Skeletal muscle cell (primary cell): ENCODE results near the gene IBA57.

ENCODE experiments used
- DNase-seq: peaks from one replicate; pipeline ENCODE4 v3.0.0-alpha.2; 2010; ENCODE audit warnings: low read depth
- H3K4me3 ChIP-seq: 2 replicates; pipeline ENCODE4 v1.5.1; 2011; ENCODE audit warnings: low read depth, mild to moderate bottlenecking, control low read depth, low read length, moderate library complexity

IBA57 gene

GRCh38 chr1:228207851-228208821 lies 42.5 kb downstream of the IBA57 start, which contains the start of gene OBSCN:
Gene OBSCN (plus strand): TSS chr1:228208044. CDS start chr1:228211784, 3,740 bp downstream.
- no peak within 1 kb of the TSS for H3K4me3 ChIP-seq
- DNase-seq = no peak

- no peak overlapping the region for H3K4me3 ChIP-seq
- no peak for DNase-seq
Observed at GRCh38 chr1:228208831-228209551, 43.4 kb downstream of the IBA57 start.

GRCh38 chr1:228209657-228210056 lies 44.1 kb downstream of the IBA57 start:
- H3K4me3 ChIP-seq = no peak overlapping the region
- DNase-seq = no peak

GRCh38 chr1:228210076-228210651 lies 44.6 kb downstream of the IBA57 start:
- DNase-seq = no peak
- no peak overlapping the region for H3K4me3 ChIP-seq

- DNase-seq = no peak
Observed at GRCh38 chr1:228210712-228211530, 45.3 kb downstream of the IBA57 start.

GRCh38 chr1:228211531-228212414 lies 46.2 kb downstream of the IBA57 start:
- DNase-seq = no peak
- no peak overlapping the region for H3K4me3 ChIP-seq

More at GRCh38 chr1:228210712-228211530, 45.3 kb downstream of the IBA57 start:
- no peak overlapping the region for H3K4me3 ChIP-seq

- peak overlapping the region; percentile 13 for H3K4me3 ChIP-seq
Observed at GRCh38 chr1:228212415-228212965, 46.9 kb downstream of the IBA57 start.

GRCh38 chr1:228212966-228213844 lies 47.6 kb downstream of the IBA57 start:
- H3K4me3 ChIP-seq = peak overlapping the region; percentile 56
- peak; percentile 33 for DNase-seq

More at GRCh38 chr1:228212415-228212965, 46.9 kb downstream of the IBA57 start:
- no peak for DNase-seq

- H3K4me3 ChIP-seq = peak overlapping the region; percentile 56
- no peak for DNase-seq
Observed at GRCh38 chr1:228213917-228214808, 48.6 kb downstream of the IBA57 start.

- H3K4me3 ChIP-seq = no peak overlapping the region
- DNase-seq = no peak
Observed at GRCh38 chr1:228214921-228215662, 49.5 kb downstream of the IBA57 start.

- DNase-seq = no peak
- no peak overlapping the region for H3K4me3 ChIP-seq
Observed at GRCh38 chr1:228215663-228216116, 50.1 kb downstream of the IBA57 start.

- no peak overlapping the region for H3K4me3 ChIP-seq
- no peak for DNase-seq
Observed at GRCh38 chr1:228216371-228217320, 51.0 kb downstream of the IBA57 start.

GRCh38 chr1:228217551-228218344 lies 52.1 kb downstream of the IBA57 start:
- no peak for DNase-seq
- no peak overlapping the region for H3K4me3 ChIP-seq
